ENCODE data around the gene ALPL.

- TF ChIP-seq CTCF (conservative IDR thresholded peaks at IDR 0.05 in 1 of 2, IDR thresholded peaks at IDR 0.05 in 1 of 2; ENCODE audit: extremely low read depth in 1 of 2, insufficient read depth in 1 of 2, low read depth in 1 of 2, low read length in 2 of 2), result no peak
- no peak for TF ChIP-seq EZH2 (IDR thresholded peaks at IDR 0.05; ENCODE audit: borderline replicate concordance, low read length)
Observed at GRCh38 chr1:21610989-21611785, 102.0 kb downstream of the ALPL start.

Data from mammary epithelial cell (primary cell).